ENCODE data around the gene POMGNT1. TPM values are rescaled to one million over a fixed set of nuclear protein-coding genes. Genes with fewer than 3 reads are reported as not detected.
"Not testable (repeated sequence)": the region's sequence is repeated elsewhere in the genome, so short reads cannot be mapped to it uniquely, and the experiment has no call there.

The POMGNT1 gene
- 10 to 100 TPM; 52.8 to 59.0 TPM for total RNA-seq

DNA sequence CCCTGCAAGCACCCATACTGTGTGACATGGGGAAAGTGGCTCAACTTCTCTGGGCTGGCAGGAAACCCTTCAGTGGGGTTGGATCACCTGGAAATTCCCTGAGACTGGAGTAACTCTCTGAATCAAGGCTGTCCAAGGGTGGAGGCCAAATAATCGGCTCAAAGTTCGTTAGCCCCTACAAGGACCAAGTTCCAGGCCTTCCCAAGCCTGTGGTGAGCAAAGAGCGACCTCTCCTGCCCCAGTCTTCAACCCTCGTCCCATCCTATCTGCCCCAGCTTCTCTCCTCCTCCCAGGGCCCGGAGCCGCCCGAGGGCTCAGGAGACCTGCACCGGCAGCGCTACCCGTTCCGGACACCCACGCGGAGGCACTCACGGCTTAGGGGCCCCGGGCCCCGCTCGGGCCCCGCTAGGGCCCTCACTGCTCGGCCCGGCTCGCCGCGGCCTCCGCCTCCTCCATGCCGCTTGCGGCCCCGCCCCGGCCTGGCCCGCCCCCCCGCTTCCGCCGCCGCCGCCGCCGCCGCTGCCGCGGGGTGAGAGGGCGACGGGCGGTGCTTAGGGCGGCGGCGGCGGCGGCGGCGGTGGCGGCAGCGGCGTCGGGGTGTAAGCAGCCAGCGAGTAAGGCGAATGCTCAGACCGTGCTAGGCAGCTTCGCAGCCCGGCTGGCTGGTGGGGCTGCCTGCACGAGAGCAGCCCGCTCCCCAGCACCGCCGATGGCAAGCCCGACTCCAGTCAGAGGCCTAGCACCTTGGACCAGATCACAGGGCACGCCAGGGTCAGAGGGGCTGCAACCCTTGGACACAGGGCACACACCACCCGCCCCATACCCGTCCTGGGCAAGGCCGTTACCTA, at the start of gene POMGNT1:
Gene POMGNT1, minus strand, starts transcription at position 471 of the 848 bp plus-strand sequence. CDS start 613 bp downstream, outside the sequence.
- CTCF ChIA-PET, result interaction anchor here (0.8 to 2.2 kb wide), 2 partner anchors 25 to 49 kb away, joined by 3 to 11 read pairs; no protein-coding TSS in a partner anchor
- POLR2A ChIA-PET, result interaction anchor here (1.0 kb wide), 1 partner anchor 32 kb away, joined by 6 read pairs; no protein-coding TSS in a partner anchor

DNA sequence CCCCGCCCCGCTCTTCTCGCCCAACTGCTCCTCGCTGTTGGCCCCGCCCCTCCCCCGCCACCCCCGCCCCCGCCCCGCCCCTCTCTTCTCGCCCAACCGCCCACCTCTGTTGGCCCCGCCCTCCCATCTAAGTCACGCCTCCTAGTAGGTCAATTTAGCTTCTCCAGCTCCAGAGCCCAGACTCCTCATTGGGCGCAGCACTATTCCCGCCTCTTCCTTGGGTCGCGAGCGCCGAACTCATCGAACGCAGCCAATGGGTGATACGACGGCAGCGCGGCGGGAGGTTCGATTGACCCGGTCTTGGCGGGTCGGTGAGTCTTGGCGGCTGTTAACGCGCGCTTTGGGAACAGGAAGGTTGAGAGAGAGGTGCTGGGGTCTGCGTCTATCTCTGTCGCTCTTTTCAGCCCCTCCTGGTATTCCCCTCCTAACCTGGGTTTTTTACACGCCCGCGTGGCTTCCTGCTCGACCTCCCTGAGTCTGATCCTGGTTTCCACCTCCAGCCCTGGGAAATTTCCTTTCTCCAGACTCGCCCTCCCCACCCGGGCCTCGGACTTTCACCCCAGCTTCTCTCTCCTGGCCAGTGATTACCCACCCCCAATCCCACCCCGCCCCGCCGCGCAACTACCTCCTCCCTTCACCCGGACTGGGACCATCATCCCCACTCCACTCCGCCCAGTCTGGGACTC, 49.3 kb upstream of the POMGNT1 start, which contains the start of gene RAD54L:
Gene RAD54L, plus strand, starts transcription at position 328 of the 686 bp plus-strand sequence. CDS start 643 bp downstream, outside the sequence.
- POLR2A ChIA-PET, result interaction anchor here (0.7 to 1.6 kb wide), 2 partner anchors 10 to 56 kb away, joined by 3 to 12 read pairs; partner anchors contain the start of genes LRRC41 and UQCRH

DNA sequence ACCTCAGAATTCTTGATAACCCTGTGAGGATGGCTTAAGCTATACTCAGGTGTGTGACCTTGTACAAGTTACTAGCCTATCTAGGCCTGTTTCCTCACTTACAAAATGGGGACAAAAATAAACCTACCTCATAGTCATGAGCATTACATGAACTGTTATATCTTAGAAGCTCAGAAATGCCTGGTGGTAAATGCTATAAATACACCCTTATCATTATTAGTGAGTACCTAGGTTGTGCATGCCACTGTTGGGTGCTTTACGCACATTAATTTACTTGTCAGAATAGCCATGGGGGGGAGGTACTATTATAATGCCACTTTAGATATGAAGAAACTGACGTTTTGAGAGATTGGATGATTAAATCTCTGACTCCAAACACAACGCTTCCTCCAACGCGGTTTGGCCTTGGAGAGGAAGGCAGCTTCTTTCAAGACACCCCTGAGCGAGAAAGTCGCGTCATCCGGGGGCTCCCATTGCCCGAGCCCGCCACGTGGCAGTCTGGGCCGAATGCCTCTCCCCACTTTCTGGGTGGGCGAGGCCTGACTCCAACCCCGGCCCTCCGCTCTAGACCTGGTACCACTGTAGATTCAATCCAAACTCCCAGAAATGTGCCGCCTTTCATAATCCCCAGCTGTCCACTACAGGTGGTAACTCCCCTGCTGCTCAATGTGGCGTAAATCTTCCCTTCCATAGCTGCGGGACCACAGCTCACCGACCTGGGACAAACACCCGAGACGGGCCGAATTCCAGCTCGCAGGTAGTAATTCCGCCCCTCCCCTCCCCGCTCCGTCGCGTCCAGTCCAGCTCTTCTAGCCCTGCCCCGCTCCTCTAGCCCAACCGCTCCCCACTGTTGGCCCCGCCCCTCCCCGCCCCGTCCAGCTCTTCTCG, 48.6 kb upstream of the POMGNT1 start:
- ChIA-PET CTCF (interaction anchor here (0.6 to 1.5 kb wide), 7 partner anchors 8 to 101 kb away, joined by 3 to 5 read pairs (median 3); partner anchors contain the start of genes LRRC41 and UQCRH), POLR2A (interaction anchor here (0.7 to 1.6 kb wide), 2 partner anchors 11 to 57 kb away, joined by 3 to 12 read pairs; partner anchors contain the start of genes LRRC41 and UQCRH)

More for the DNA sequence above, 49.3 kb upstream of the POMGNT1 start, which contains the start of gene RAD54L:
- CTCF ChIA-PET, result interaction anchor here (0.8 to 1.5 kb wide), 6 partner anchors 9 to 100 kb away, joined by 3 to 5 read pairs (median 3); partner anchors contain the start of genes LRRC41 and UQCRH

DNA sequence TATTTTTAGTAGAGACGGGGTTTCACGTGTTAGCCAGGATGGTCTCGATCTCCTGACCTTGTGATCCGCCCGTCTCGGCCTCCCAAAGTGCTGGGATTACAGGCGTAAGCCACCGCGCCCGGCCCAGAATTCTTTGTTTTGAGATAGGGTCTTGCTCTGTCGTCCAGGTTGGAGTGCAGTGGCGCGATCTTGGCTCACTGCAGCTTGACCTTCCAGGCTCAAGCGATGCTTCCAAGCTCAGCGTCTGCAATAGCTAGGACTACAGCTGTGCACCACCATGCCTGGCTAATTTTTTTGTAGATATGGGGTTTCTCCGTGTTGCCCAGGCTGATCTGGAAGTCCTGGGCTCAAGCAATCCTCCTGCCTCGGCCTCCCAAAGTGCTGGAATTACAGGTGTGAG, 47.9 kb upstream of the POMGNT1 start:
- CTCF ChIA-PET, result interaction anchor here (0.6 to 1.5 kb wide), 4 partner anchors 12 to 57 kb away, joined by 3 to 4 read pairs (median 3); partner anchors contain the start of genes LRRC41 and UQCRH
- POLR2A ChIA-PET, result interaction anchor here (1.6 kb wide), 1 partner anchor 57 kb away, joined by 12 read pairs; the partner anchor contains the start of genes LRRC41 and UQCRH

DNA sequence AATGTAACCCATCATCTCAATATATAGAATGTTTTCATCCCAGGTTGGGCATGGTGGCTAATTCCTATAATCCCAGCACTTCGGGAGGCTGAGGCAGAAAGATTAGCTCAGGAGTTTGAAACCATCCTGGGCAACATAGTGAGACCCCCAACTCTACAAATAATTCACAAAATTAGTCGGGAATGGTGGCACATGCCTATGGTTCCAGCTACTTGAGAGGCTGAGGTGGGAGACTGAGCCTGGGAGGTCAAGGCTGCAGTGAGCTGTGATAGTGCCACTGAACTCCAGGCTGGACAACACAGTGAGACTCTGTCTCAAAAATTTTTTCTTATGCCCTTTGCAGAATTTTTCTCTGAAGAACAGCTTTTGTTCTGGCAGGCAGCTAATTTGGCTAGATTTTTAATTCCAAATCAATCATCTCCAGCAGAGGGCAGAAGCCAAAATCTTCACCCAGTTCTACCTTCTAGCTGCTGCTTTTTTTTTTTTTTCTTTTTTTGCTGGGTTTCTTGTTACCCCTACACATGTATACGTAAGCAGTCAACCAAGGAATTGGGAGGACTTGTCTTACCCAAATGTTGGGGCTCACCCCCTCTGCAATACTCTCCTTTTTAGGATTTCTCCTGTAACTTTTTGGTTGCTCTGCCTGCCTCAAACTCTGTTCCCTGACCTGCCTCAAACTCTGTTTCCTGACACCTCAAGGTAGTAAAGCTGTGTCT, 46.6 kb upstream of the POMGNT1 start:
- CTCF ChIA-PET, result interaction anchor here (0.6 to 1.1 kb wide), 7 partner anchors 18 to 670 kb away, joined by 3 to 7 read pairs (median 4); no protein-coding TSS in a partner anchor
- POLR2A ChIA-PET, result no interaction called here

DNA sequence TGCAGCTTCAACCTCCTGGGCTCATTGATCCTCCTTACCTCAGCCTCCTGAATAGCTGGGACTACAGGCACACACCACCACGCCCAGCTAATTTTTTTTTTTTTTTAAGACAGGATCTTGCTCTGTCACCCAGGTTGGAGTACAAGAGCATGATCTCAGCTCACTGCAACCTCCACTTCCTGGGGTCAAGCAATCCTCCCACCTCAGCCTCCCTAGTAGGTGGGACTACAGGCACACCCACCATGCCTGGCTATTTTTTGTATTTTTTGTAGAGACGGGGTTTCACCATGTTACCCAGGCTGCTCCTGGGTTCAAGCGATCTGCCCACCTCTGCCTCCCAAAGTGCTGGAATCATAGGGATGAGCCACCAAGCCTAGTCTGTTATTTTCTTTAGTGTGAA, 45.6 kb upstream of the POMGNT1 start:
- CTCF ChIA-PET, POLR2A ChIA-PET: not testable (repeated sequence)

DNA sequence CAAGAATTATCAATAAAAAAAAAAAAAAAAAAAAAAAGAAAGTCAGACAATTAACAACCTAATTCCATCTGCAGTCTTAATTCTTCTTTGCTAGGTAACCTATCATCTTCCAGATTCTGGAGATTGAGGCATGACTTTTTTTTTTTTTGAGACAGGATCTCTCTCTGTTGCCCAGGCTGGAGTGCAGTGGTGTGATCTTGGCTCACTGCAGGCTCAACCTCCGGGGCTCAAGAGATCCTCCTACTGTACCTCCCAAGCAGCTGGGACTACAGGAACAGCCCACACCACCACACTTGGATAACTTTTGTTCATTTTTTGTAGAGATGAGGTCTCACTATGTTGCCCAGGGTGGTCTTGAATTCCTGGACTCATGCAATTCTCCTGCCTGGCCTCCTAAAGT, 44.7 kb upstream of the POMGNT1 start:
- POLR2A ChIA-PET, result no interaction called here
- CTCF ChIA-PET, result no interaction called here

DNA sequence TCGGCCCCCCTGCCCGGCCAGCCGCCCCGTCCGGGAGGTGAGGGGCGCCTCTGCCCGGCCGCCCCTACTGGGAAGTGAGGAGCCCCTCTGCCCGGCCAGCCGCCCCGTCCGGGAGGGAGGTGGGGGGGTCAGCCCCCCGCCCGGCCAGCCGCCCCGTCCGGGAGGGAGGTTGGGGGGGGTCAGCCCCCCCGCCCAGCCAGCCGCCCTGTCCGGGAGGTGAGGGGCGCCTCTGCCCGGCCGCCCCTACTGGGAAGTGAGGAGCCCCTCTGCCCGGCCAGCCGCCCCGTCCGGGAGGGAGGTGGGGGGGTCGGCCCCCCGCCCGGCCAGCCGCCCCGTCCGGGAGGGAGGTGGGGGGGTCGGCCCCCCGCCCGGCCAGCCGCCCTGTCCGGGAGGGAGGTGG, 43.5 kb upstream of the POMGNT1 start:
- POLR2A ChIA-PET, CTCF ChIA-PET: not testable (repeated sequence)

DNA sequence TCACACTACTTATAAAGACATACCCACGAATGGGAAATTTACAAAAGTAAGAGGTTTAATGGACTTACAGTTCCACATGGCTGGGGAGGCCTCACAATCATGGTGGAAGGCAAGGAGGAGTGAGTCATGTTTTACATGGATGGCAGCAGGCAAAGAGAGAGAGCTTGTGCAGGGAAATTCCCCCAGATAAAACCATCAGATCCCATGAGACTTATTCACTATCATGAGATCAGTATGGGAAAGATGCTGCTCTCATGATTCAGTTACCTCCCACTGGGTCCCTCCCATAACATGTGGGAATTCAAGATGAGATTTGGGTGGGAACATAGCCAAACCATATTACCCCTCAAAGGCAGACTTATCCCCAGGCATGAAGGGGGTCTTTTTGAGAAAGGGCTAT, 40.6 kb upstream of the POMGNT1 start:
- CTCF ChIA-PET, result interaction anchor here (0.8 kb wide), 1 partner anchor 8 kb away, joined by 3 read pairs; no protein-coding TSS in a partner anchor
- POLR2A ChIA-PET, result not testable (repeated sequence)

DNA sequence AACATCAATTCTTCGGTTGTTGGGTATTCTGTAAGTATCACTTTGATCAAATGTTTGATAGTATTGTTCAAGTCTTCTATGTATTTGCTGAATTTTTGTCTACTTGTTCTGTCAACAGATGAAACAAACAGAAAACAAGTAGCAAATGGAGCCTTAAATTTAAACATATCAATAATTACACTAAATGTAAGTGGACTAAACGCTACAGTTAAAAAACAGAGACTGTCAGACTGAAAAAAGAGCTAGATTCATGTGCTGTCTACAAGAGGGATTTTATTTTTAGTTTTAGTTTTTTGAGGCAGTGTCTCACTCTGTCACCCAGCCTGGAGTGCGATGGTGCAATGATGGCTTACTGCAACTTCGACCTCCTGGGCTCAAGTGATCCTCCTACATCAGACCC, 38.6 kb upstream of the POMGNT1 start:
- CTCF ChIA-PET, result interaction anchor here (1.2 kb wide), 1 partner anchor 14 kb away, joined by 3 read pairs; no protein-coding TSS in a partner anchor
- POLR2A ChIA-PET, result no interaction called here

DNA sequence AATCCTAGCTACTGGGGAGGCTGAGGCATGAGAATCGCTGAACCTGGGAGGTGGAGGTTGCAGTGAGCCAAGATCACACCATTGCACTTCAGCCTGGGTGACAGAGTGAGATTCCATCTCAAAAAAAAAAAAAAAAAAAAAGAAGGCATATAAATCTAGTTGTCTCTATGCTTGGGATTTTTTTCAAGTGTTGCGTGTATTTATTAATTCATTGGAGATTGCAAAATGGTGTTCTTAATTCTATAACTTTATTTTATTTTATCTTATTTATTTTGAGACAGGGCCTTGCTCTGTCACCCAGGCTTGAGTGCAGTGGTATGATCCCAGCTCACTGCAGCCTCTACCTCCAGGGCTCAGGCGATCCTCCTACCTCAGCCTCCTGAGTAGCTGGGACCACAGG, 33.0 kb upstream of the POMGNT1 start:
- POLR2A ChIA-PET, result not testable (repeated sequence)
- CTCF ChIA-PET, result interaction anchor here (1.8 kb wide), 1 partner anchor 8 kb away, joined by 9 read pairs; no protein-coding TSS in a partner anchor

DNA sequence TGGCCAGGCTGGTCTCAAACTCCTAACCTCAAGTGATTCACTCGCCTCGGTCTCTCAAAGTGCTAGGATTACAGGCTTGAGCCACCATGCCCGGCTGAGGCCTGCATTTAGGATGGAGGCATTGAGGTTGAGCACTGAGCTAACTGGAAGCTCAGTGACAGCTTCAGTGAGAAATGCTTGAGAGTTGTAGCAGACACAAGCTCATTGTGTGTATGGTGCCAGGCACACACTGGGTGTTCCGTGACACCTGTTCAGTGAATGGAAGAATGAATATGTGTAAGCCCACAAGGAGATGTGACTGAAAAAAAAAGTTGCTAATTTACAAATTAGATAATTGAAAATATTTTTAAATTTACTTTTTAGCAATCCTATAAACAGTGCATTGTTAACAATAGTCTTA, 26.7 kb upstream of the POMGNT1 start:
- CTCF ChIA-PET, result interaction anchor here (0.6 to 5.0 kb wide), 6 partner anchors 9 to 188 kb away, joined by 3 to 28 read pairs (median 3); no protein-coding TSS in a partner anchor

DNA sequence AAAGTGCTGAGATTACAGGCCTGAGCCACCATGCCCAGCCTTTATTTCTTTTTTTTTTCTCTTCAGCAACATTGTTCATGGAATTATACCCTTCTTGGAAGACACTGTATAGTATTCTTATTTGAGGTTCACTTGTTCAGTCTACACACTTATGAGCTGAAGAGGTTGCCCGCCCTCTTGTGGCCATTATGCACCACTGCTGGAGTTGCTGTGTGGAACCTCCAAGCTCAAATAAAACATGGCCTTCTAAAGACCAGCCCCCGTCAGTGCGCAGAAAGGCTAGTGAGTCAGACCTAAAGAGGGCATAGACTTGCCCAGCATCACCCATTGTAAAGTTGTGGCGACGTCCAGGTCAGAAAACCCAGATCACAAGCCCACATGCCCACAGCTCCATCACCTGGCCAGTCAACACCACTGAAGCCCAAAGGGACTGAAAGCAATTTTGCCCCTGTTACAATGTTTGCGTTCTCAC, 25.3 kb upstream of the POMGNT1 start:
- CTCF ChIA-PET, result interaction anchor here (0.6 to 5.0 kb wide), 25 partner anchors 9 to 196 kb away, joined by 3 to 28 read pairs (median 3); partner anchors contain the start of genes LURAP1 and POMGNT1

More for the DNA sequence above, 26.7 kb upstream of the POMGNT1 start:
- POLR2A ChIA-PET, result no interaction called here

DNA sequence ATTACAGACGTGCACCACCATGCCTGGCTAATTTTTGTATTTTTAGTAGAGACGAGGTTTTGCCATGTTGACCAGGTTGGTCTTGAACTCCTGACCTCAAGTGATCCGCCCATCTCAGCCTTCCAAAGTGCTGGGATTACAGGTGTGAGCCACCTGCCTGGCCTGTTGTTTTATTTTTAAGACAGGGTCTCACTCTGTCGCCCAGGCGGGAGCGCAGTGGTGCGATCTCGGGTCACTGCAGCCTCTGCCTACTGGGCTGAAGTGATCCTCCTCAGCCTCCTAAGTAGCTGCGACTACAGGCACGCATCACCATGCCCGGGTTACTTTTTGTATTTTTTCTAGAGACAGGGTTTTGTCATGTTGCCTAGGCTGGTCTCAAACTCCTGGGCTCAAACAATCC, 24.8 kb upstream of the POMGNT1 start:
- CTCF ChIA-PET, result interaction anchor here (0.9 to 5.0 kb wide), 18 partner anchors 9 to 196 kb away, joined by 3 to 28 read pairs (median 4); partner anchors contain the start of gene POMGNT1
- POLR2A ChIA-PET, result interaction anchor here (0.6 kb wide), 1 partner anchor 46 kb away, joined by 4 read pairs; no protein-coding TSS in a partner anchor

More for the DNA sequence above, 25.3 kb upstream of the POMGNT1 start:
- POLR2A ChIA-PET, result interaction anchor here (0.6 kb wide), 2 partner anchors 47 to 267 kb away, joined by 4 to 12 read pairs; no protein-coding TSS in a partner anchor

DNA sequence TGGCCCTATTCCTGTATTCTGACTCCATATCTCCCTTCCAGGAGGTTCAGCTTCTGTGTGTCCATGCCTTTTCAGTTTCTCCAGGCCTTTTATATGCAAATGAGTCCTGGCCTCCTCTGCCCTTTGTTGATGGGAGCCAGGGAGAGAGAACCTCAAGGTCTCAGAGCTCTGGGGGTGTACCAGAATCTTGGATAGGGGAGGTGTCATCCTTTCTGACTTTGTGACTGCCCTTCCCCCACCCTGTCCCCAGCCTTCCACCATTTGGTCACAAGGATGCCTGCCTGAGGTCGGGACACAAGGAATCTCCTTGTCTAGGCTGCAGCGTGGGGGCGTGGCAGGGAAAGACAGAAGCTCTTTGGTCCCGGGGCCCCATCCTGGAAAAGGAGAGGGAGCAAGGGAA, 23.5 kb upstream of the POMGNT1 start:
- ChIA-PET POLR2A (no interaction called here), CTCF (interaction anchor here (5.0 kb wide), 1 partner anchor 185 kb away, joined by 28 read pairs; no protein-coding TSS in a partner anchor)

DNA sequence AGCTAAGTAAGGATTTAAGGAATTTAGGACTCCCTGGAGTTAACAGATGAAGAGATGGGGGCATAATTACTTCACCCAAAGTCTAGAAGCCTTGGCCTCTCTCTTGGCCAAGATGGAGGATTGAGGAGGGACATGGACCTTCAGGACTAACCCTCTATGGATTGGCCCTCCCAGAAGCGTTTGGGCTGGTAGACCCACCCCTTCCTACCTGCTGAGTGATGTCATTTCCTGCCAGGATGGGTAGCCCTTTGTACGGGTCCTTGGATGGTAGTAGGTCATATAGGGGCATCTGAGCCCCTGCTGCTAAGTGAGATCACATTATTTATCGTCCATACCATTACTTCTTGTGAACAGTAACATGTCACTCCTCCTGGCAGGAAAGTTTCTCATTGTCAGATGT, 22.6 kb upstream of the POMGNT1 start:
- POLR2A ChIA-PET, result no interaction called here
- CTCF ChIA-PET, result interaction anchor here (5.0 kb wide), 1 partner anchor 184 kb away, joined by 28 read pairs; no protein-coding TSS in a partner anchor
